NCI-H748 (cell line): ENCODE data around the gene SALL3.
A peak's percentile ranks its signal among the peaks of the same experiment; 100 is the strongest.
"Not testable (repeated sequence)": the region's sequence is repeated elsewhere in the genome, so short reads cannot be mapped to it uniquely, and the experiment has no call there.

ENCODE experiments used
- DNase-seq: peaks from one replicate; lab custom pipeline; 2025; ENCODE audit not compliant: unreplicated experiment; lab: John Stamatoyannopoulos, UW

SALL3 gene

GRCh38 chr18:78979730-78980278, at the start of gene SALL3:
TSS of gene SALL3 (plus strand) at chr18:78979818. CDS start at chr18:78980275, 457 bp downstream.
- peak; percentile 95 for DNase-seq

GRCh38 chr18:78932281-78932680, 47.3 kb upstream of the SALL3 start:
- no peak for DNase-seq

DNA sequence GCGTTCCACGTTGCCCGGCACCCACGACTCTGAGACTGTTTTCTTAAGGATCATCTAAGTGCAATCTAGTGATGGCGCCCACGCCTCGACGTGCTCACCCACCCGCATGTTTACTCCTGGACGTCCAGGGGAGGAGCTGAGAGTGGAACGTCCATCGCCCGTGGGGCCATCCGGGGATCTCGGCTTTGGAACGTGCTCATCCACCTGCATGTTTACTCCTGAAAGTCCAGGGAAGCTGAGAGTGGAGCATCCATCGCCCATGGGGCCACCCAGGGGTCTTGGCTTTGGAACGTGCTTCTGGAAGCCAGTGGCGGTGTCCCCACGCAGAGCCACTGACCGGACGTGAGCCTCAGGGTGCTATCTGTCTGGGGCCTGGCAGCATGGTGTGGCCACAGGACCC, 45.6 kb upstream of the SALL3 start:
- no peak for DNase-seq

- DNase-seq: no peak
Observed at GRCh38 chr18:78934551-78935225, 44.9 kb upstream of the SALL3 start.

- DNase-seq: no peak
Observed at GRCh38 chr18:78935406-78935805, 44.2 kb upstream of the SALL3 start.

DNA sequence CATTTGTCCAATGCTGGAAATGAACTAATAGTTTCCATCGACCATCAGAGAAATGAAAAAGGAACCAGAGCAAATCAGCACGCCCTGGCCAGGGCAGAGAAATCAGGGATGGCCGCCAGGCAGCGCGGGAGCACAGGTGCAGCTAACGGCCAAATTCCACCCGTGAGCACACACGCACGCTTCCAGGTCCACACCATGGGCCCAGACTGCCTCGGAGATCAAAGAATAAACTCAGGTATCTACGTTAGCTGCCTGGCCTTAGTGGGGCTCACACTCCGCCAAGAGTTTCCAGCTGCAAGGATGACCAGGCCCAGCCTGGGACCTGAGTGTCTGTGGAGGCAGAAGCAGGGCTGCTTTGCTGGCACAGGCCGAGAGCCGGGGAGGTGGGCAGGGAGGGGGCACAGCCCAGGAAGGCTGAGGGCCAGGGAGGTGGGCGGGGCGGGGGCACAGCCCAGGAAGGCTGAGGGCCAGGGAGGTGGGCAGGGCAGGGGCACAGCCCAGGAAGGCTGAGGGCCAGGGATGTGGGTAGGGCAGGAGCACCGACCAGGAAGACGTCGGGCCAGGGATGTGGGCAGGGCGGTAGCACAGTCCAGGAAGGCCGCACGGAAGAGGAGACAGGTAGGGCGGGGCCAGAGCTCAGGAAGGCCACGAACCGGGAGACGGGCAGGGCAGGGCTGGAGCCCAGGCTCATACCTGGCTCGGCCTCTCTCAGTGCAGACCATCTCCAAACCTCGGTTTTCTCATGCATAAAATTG, 43.2 kb upstream of the SALL3 start:
- no peak for DNase-seq

DNA sequence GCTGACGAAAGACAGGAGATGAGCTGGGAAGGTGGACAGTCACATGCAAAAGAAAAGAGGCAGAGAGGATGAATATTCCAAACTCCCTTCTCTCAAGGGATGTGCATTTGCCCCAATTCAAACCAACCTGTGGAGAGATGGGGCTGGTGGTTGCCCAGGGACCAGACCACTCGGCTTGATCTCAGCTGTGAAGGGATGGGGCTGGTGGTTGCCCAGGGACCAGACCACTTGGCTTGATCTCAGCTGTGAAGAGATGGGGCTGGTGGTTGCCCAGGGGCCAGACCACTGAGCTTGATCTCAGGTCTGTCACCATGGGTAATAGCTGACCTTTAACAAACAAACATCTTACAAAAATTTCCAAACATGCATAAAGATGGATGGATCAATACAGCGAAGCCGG, 42.5 kb upstream of the SALL3 start:
- DNase-seq: no peak

- no peak for DNase-seq
Observed at GRCh38 chr18:78939105-78939504, 40.5 kb upstream of the SALL3 start.

DNA sequence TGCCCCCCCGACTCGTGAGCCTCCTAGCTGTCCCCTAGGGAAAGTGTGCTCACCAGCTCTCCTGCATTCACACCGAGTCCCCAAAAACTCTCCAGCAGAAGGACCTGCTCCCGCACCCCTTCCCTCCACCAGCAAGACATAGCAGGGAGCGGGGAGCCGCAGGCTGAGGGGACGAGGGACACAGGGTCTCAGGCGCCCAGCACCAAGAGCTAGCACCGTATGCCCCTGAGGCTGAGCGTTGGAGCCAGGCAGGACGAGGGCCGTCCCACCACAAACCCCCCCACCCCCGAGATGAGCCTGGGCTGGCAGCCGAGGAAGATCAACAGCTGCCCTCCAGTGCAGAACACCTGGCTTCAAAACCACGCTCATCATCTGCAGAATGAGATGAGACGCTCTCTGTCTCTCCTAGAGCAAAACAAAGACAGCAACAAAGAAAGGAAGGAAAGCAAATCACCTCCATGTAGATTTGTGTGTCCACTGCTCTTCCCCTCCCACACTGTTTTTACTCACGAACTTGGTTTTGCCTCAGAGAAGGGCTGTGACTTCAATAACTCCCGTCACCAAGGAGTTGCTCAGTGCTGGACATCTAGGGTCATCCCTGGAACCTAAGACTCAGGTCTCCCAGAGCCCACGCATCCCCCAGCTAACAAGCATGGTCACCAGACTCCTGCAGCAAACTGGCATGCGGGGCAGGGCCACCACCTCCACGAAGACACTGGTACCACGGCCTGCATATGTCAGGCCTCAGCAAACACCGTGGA, 39.7 kb upstream of the SALL3 start:
- DNase-seq: no peak

GRCh38 chr18:78942236-78942635, 37.4 kb upstream of the SALL3 start:
- DNase-seq: not testable (repeated sequence)

DNA sequence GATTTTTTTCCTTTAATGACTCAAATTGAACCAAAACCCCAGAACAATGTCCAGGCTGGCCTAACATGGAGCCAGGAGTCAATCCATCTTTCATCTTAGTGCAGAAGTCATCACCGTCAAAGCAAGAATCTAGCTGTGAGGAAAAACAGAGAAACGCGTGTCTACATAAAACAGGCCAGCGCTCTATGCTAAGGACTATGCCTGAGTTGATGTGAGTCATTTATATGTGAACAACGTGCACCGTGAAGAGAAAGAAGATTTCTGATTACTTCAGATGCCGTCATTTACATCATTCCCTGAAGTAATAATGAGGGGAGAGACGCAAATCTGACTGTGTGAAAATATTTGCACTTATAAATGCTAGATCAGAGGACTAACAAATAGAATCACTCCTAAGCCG, 34.0 kb upstream of the SALL3 start:
- DNase-seq: no peak

GRCh38 chr18:78947291-78947690, 32.3 kb upstream of the SALL3 start:
- DNase-seq: no peak

GRCh38 chr18:78948221-78948620, 31.4 kb upstream of the SALL3 start:
- no peak for DNase-seq

GRCh38 chr18:78948707-78949106, 30.9 kb upstream of the SALL3 start:
- DNase-seq: no peak

DNA sequence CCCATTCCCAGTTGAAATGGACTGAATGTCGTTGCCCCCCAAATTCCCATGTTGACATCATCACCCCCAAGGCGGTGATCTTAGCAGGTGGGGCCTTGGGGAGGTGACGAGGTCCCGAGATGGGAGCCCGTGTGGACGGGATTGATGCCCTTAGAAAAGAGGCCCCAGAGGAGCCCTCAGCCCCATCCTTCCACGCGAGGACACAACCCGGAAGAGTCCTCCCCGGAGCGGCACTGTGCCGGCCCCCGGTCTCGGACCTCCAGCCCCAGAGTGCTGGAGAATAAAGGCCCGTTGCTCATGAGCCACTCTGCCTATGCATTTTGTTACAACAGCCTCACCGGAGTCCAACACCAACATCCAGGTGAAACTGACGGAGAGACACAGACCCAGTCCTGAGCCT, 30.4 kb upstream of the SALL3 start:
- no peak for DNase-seq

DNA sequence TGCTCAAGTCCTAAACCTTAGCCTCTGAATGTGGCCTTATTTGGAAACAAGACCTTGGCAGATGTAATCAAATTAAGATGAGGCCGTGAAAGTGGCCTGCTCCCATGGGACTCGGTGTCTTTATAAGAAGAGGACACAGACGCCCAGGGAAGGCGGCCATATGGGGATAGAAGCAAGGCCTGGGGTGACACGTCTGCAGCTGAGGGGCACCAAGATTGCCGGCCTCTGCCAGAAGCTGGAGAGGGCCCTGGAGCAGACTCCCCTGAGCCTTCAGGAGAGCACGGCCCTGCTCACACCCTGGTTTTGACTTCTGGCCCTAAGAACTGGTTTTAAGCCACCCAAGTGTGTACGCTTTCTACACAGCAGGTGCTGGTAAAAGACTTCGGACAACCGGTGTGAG, 29.2 kb upstream of the SALL3 start:
- DNase-seq: no peak

DNA sequence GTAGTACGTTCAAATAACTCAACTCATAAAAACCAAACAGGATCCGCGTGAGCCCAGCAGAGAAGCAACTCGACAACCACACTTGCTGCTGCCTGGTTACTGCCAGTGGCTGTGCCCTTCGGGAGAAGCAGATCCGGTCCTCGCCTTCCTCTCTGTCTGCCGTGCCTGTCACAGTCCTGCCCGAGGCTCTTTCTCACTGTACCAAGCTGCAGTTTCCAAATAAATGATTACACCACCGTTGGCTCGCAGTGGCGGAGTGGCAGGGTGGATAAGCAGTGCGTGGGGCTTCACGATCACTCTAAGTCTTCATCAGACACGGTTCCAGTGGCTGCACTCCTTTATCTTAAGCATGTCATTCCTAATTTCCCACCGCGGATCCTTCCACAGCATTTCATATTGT, 26.1 kb upstream of the SALL3 start:
- no peak for DNase-seq

DNA sequence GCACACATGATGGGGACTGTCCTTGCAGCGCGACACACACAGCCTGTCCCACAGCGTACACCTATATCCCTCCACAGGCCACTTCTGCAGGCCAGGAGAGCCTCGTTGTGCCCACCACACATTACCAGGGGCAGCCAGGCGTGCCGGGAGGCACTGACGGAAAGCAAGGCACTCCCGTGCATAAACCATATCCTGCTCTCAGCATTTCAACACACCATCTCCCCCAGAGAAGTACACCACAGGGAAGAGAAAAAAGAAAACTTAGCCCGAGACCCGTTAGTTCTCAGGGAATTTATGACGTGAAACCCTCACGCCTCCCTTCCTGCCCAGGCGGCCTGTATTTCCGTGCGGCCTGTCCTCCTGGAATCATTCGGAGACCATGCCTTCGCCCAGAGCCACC, 24.6 kb upstream of the SALL3 start:
- no peak for DNase-seq

GRCh38 chr18:78957140-78957539, 22.5 kb upstream of the SALL3 start:
- DNase-seq: no peak

DNA sequence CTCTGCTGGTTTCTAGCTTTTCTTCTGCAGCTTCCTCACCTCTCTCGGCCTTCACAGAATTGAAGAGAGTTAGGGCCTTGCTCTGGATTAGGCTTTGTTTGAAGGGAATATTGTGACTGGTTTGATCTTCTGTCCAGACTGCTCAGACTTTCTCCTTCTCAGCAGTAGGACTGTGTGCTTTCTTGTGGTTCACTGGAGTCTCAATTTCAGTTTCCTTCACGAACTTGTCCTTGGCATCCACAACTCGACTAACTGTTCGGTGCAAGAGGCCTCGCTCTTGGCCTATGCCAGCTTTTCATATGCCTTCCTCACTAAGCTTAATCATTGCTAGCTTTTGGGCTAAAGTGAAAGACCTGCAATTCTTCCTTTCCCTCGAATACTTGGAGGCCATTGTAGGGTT, 18.9 kb upstream of the SALL3 start:
- DNase-seq: no peak

DNA sequence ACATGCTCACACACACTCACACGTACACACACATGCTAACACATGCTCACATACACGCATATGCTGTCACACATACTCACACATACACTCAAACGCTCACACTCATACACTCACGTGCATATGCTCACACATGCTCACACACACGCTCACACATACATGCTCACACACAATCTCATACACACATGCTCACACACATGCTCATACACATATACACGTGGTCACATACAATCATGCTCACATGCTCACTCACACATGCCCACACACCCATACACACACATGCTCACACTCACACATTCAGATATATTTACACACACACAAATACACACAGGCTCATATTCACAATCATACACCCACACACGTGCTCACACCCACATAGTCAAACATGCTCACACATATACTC, 17.5 kb upstream of the SALL3 start:
- DNase-seq: no peak

GRCh38 chr18:78964727-78965126, 14.9 kb upstream of the SALL3 start:
- not testable (repeated sequence) for DNase-seq
